ENCODE measurements around the gene RELA. TPM values are rescaled to one million over a fixed set of nuclear protein-coding genes. Genes with fewer than 3 reads are reported as not detected.

RELA gene
- total and polyA plus RNA-seq, 2 donors (not counting 1 experiment from before 2014, with no cell fraction given): 124 to 154 TPM

GRCh38 chr11:65612691-65613090 lies 50.0 kb downstream of the RELA start:
- no peak for DNase-seq
- Histone ChIP-seq H3K9me3 (ENCODE audit: control extremely low read depth in 1 of 3, control insufficient read depth in 2 of 3, insufficient read depth in 1 of 3, low read length in 2 of 3) (peaks cover 0 to 3% (median 0%) of the 10 kb centered on the region in 3 donors), H3K27ac (ENCODE audit: low read length in 2 of 2) (peak overlapping the region in 1 of 2 donors; percentile 89), H3K4me1 (ENCODE audit: control insufficient read depth in 2 of 2, insufficient read depth in 2 of 2, low read length in 2 of 2) (peaks cover 41 to 49% of the 10 kb centered on the region in 2 donors), H3K36me3 (replicated peaks in 1 of 2; ENCODE audit: control extremely low read depth in 1 of 2, control insufficient read depth in 1 of 2, extremely low read depth in 1 of 2, insufficient read depth in 2 of 2, low read length in 1 of 2) (peaks cover 0 to 38% of the 10 kb centered on the region in 2 experiments), H2AFZ (ENCODE audit: insufficient read depth, low read depth, low read length, poor library complexity, severe bottlenecking) (peak overlapping the region; percentile 80), H3K79me2 (ENCODE audit: control insufficient read depth, insufficient read depth, low read length) (peaks cover 69% of the 10 kb centered on the region), H4K20me1 (ENCODE audit: control insufficient read depth, insufficient read depth, low read length, poor library complexity, severe bottlenecking) (peaks cover 56% of the 10 kb centered on the region), H3K9ac (ENCODE audit: low read length) (peak overlapping the region; percentile 83), H3K4me3 (ENCODE audit: control extremely low read depth in 1 of 5, extremely low read depth in 1 of 5, insufficient read depth in 1 of 5, low read depth in 2 of 5, low read length in 4 of 5) (peak overlapping the region; percentile 4 to 93 (median 85)), H3K27me3 (replicated peaks in 1 of 4; ENCODE audit: control extremely low read depth in 1 of 4, control insufficient read depth in 3 of 4, insufficient read depth in 4 of 4, low read length in 3 of 4) (no peaks in the 10 kb centered on the region), H3K4me2 (replicated peaks; ENCODE audit: low read depth, low read length, poor library complexity, severe bottlenecking) (peak overlapping the region; percentile 84)
- peak overlapping the region; percentile 67 for H3K27ac Mint-ChIP-seq
- CTCF ChIA-PET: interaction anchor here (0.6 to 3.8 kb wide), 9 partner anchors 9 to 88 kb away, joined by 3 to 21 read pairs (median 6); partner anchors contain the start of gene FAM89B
- H3K4me1 Mint-ChIP-seq: peaks cover 59% of the 10 kb centered on the region
- H3K27me3 Mint-ChIP-seq: no peaks in the 10 kb centered on the region
- TF ChIP-seq CTCF (IDR thresholded peaks at IDR 0.05) (no peak), EZH2 (IDR thresholded peaks at IDR 0.05; ENCODE audit: borderline replicate concordance, insufficient read depth, low read depth, low read length, poor library complexity, severe bottlenecking) (no peak)
- peak overlapping the region; percentile 98 for H3K4me3 Mint-ChIP-seq
- 51% methylated on average over 4 of the region's 7 CpGs for WGBS (ENCODE audit: insufficient coverage)
- intact Hi-C loops (cut with micrococcal nuclease): loop anchor here (10.0 kb wide), 1 partner anchor 498 kb away; the partner anchor contains the start of genes TM7SF2 and ZNHIT2
- no peak for ATAC-seq (ENCODE audit: low read depth)
- no peaks in the 10 kb centered on the region for H3K9me3 Mint-ChIP-seq (ENCODE audit: insufficient read depth)
- POLR2A ChIA-PET: interaction anchor here (1.0 to 3.9 kb wide), 3 partner anchors 15 to 72 kb away, joined by 3 to 17 read pairs (median 4); partner anchors contain the start of gene KCNK7

Data from B cell (primary cell).